ENCODE results near the gene PCGF1. TPM values are rescaled to one million over a fixed set of nuclear protein-coding genes. Genes with fewer than 3 reads are reported as not detected.
A peak's percentile ranks its signal among the peaks of the same experiment; 100 is the strongest.

The PCGF1 gene
- total and polyA plus RNA-seq, 2 of the 13 experiments (the other 11 are each of a cell fraction or from before 2014, with no cell fraction given): 20.4 to 22.6 TPM

- no peak for TF ChIP-seq LBX2 (CRISPR knock-in tag; IDR thresholded peaks at IDR 0.05; ENCODE audit: borderline replicate concordance)
- no peak for TF ChIP-seq PAX8 (CRISPR knock-in tag; IDR thresholded peaks at IDR 0.05; ENCODE audit: borderline replicate concordance)
- no peak for TF ChIP-seq NFKB2 (CRISPR knock-in tag; IDR thresholded peaks at IDR 0.05; ENCODE audit: borderline replicate concordance)
- TF ChIP-seq ZNF83 (CRISPR knock-in tag; IDR thresholded peaks at IDR 0.05; ENCODE audit: borderline replicate concordance): no peak
- no peak for TF ChIP-seq PBX3 (CRISPR knock-in tag; IDR thresholded peaks at IDR 0.05; ENCODE audit: borderline replicate concordance)
- TF ChIP-seq ZNF451 (CRISPR knock-in tag; IDR thresholded peaks at IDR 0.05): 0 out of 2 replicates have a peak, but pooled peaks have one; percentile 62
- TF ChIP-seq ZNF878 (CRISPR knock-in tag; IDR thresholded peaks at IDR 0.05): no peak
- no peak for TF ChIP-seq RFX1 (IDR thresholded peaks at IDR 0.05)
- TF ChIP-seq AGO1 (IDR thresholded peaks at IDR 0.05; ENCODE audit: low read depth, low read length, poor library complexity, severe bottlenecking): peak; percentile 87
- TF ChIP-seq XBP1 (CRISPR knock-in tag; IDR thresholded peaks at IDR 0.05): no peak
- TF ChIP-seq CREM (IDR thresholded peaks at IDR 0.05): no peak
- TF ChIP-seq CREM (CRISPR knock-in tag; IDR thresholded peaks at IDR 0.05): no peak
- TF ChIP-seq MTERF4 (CRISPR knock-in tag; IDR thresholded peaks at IDR 0.05): 0 out of 2 replicates have a peak, but pooled peaks have one; percentile 40
- TF ChIP-seq ZNF616 (CRISPR knock-in tag; IDR thresholded peaks at IDR 0.05; ENCODE audit: low read depth): no peak
- TF ChIP-seq ZNF839 (CRISPR knock-in tag; IDR thresholded peaks at IDR 0.05; ENCODE audit: borderline replicate concordance): 0 out of 2 replicates have a peak, but pooled peaks have one; percentile 36
- no peak for TF ChIP-seq PRDM4 (CRISPR knock-in tag; IDR thresholded peaks at IDR 0.05; ENCODE audit: borderline replicate concordance)
- TF ChIP-seq IRF1 (CRISPR knock-in tag; IDR thresholded peaks at IDR 0.05; ENCODE audit: low read depth): no peak
- no peak for TF ChIP-seq ZNF558 (CRISPR knock-in tag; IDR thresholded peaks at IDR 0.05; ENCODE audit: borderline replicate concordance)
- no peak for TF ChIP-seq MZF1 (CRISPR knock-in tag; IDR thresholded peaks at IDR 0.05; ENCODE audit: borderline replicate concordance)
- TF ChIP-seq ZNF362 (CRISPR knock-in tag; IDR thresholded peaks at IDR 0.05; ENCODE audit: borderline replicate concordance): no peak
- no peak for TF ChIP-seq MLLT10 (CRISPR knock-in tag; IDR thresholded peaks at IDR 0.05)
- no peak for TF ChIP-seq PHF20 (CRISPR knock-in tag; IDR thresholded peaks at IDR 0.05)
These were observed 5.5 kb upstream of the PCGF1 start (continued) for GRCh38 chr2:74512744-74513604.
